Spinal cord (tissue), 10 donors: ENCODE results near the gene TRAPPC12. TPM values are rescaled to one million over a fixed set of nuclear protein-coding genes. Genes with fewer than 3 reads are reported as not detected.
"Not testable (repeated sequence)": the region's sequence is repeated elsewhere in the genome, so short reads cannot be mapped to it uniquely, and the experiment has no call there.

Experiments used
- DNase-seq, 6 donors: peaks; one replicate each; pipeline versions ENCODE4 v3.0.0 to v3.0.0-alpha.2; 2013 to 2015; ENCODE audit warnings: low spot score in 6 of 6, low read depth in 4 of 6
- H3K27ac ChIP-seq: one replicate; pipeline ENCODE4 v1.5.1; 2013; ENCODE audit warnings: low read depth, low read length, control low read depth
- H3K27me3 ChIP-seq: one replicate; pipeline ENCODE4 v1.6.1; 2013; ENCODE audit warnings: low read length; ENCODE audit not compliant: control insufficient read depth, insufficient read depth
- H3K36me3 ChIP-seq: one replicate; pipeline ENCODE4 v1.6.1; 2013; ENCODE audit warnings: low read length; ENCODE audit not compliant: control insufficient read depth, insufficient read depth
- H3K4me1 ChIP-seq: one replicate; pipeline ENCODE4 v1.6.1; 2013; ENCODE audit warnings: low read length; ENCODE audit not compliant: control insufficient read depth, insufficient read depth
- H3K4me3 ChIP-seq: one replicate; pipeline ENCODE4 v1.5.1; 2013; ENCODE audit warnings: low read depth, low read length, control low read depth
- H3K9me3 ChIP-seq: one replicate; pipeline ENCODE4 v1.6.1; 2013; ENCODE audit warnings: low read length; ENCODE audit not compliant: control insufficient read depth, insufficient read depth
- WGBS: methylation state at CpG from one replicate; pipeline ENCODE4 v1.1.5; 2013; ENCODE audit warnings: missing lambda C conversion rate; ENCODE audit not compliant: insufficient coverage; 5-methylcytosine and 5-hydroxymethylcytosine counted together
- polyA plus RNA-seq, 2 donors: library from polyadenylated mRNA; unstranded; fragments of 120-200 nt; gene quantifications; one replicate each; pipeline ENCODE4 v1.2.1, GENCODE V29; 2013; ENCODE audit not compliant: insufficient read length in 2 of 2
- total RNA-seq, 2 donors: library from RNA; depleted of rRNA in 1 of 2; stranded (reverse); fragments of 120-200 nt in 1 of 2; fragments of >200 nt in 1 of 2; gene quantifications; one replicate each; pipeline versions ENCODE4 v1.2.3 to v1.2.4, GENCODE V29; 2013 to 2014
- donor health status: healthy.

The TRAPPC12 gene
- total and polyA plus RNA-seq, 4 donors, result 56.3 to 139 (median 97.7) TPM

DNA sequence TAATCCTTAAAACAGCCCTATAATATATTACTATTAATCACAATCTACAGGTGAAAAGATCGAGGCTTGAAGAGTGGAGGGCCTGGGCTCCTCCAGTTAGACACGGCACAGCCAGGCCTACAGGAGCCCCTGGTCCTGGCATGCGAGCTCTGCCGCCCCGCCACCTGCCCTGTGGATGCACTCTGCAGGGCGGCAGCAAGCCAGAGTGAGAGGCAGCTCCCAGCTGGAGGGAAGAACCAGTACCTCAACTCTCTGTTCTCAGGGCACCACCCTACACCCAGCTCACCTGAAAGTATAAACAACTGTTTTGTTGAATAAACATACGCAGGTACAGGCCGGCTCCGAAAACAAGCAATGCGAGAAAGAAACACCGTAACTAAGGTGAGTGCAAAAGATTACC is 36.5 kb upstream of the TRAPPC12 start:
- DNase-seq, result no peak
- Histone ChIP-seq H3K9me3 (no peaks in the 10 kb centered on the region), H3K27me3 (no peaks in the 10 kb centered on the region), H3K27ac (no peak overlapping the region), H3K4me3 (no peak overlapping the region), H3K36me3 (peaks cover 19% of the 10 kb centered on the region), H3K4me1 (peaks cover 3% of the 10 kb centered on the region)
- 90% methylated on average over 8 of the region's 11 CpGs for WGBS

DNA sequence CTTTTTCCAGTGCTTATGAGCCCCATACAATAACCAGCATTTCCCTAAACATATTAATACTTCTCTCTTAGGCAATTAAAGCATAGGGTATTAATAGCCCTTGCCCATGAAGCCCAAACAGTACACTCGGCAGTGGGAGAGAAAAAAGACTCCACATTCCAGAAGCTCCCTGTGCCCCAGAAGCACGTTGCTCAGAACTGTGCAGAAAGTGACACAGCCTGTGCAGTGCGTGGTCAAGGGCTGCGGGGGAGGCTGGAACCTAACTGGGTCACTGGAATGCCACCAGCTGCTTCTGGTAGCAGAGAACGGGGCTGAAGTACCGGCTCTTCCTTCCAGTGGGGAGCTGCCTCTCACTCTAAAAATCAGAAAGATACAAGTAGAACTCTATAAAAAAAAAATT is 34.6 kb upstream of the TRAPPC12 start:
- H3K27ac ChIP-seq, result no peak overlapping the region
- H3K9me3 ChIP-seq, result no peaks in the 10 kb centered on the region
- no peaks in the 10 kb centered on the region for H3K27me3 ChIP-seq
- no peak for DNase-seq
- H3K36me3 ChIP-seq, result peaks cover 22% of the 10 kb centered on the region
- peaks cover 19% of the 10 kb centered on the region for H3K4me1 ChIP-seq
- WGBS, result 92% methylated on average over 3 of the region's 6 CpGs
- H3K4me3 ChIP-seq, result no peak overlapping the region

DNA sequence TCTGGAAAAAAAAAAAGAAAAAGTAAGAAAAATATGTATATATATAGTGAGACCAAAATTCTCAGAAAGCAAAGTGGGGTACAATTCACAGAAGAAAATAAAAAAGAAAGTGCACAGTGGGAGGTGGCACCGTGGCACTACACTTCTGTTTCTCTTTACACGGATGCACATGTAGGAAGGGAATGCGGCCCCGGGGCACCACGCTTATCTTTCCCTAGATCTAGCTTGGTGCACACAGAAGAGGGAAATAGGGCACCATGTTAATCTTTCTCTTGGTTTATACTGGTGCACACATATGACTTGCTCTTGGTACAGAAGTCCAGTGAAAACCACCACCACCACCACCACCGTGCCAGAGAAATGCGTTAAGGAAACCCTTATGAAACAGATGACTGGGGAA is 33.9 kb upstream of the TRAPPC12 start:
- DNase-seq, result no peak
- Histone ChIP-seq H3K9me3 (no peaks in the 10 kb centered on the region), H3K36me3 (peaks cover 19% of the 10 kb centered on the region), H3K27me3 (no peaks in the 10 kb centered on the region), H3K4me1 (peaks cover 19% of the 10 kb centered on the region), H3K4me3 (no peak overlapping the region), H3K27ac (no peak overlapping the region)
- WGBS, result 91% methylated on average over 7 of the region's 7 CpGs

DNA sequence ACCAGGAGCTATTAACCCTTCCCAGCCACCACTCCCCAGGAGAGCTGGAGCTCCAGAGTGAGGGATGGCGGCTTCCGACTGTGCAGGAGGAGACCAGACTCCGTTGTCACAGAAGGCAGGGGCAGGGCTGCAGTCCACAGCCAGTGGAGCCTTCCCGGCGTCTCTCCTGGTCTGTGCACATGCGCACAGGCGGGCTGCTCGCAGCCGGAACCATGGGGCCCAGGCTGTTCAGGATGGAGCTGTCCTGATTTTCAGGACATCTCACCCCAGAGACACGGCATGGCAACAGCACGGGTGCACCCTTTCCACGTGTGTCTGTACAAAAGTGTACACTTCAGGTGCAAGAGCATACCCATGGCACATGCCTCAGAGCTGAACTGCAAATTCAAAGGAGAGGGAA is 30.7 kb upstream of the TRAPPC12 start:
- WGBS, result 76% methylated on average over 12 of the region's 12 CpGs
- Histone ChIP-seq H3K4me3 (no peak overlapping the region), H3K27me3 (no peaks in the 10 kb centered on the region), H3K4me1 (peaks cover 19% of the 10 kb centered on the region), H3K36me3 (peaks cover 9% of the 10 kb centered on the region), H3K27ac (peak overlapping the region; percentile 35), H3K9me3 (no peaks in the 10 kb centered on the region)
- DNase-seq, result peak in 3 of 6 donors; percentile 2 to 44 (median 10)

DNA sequence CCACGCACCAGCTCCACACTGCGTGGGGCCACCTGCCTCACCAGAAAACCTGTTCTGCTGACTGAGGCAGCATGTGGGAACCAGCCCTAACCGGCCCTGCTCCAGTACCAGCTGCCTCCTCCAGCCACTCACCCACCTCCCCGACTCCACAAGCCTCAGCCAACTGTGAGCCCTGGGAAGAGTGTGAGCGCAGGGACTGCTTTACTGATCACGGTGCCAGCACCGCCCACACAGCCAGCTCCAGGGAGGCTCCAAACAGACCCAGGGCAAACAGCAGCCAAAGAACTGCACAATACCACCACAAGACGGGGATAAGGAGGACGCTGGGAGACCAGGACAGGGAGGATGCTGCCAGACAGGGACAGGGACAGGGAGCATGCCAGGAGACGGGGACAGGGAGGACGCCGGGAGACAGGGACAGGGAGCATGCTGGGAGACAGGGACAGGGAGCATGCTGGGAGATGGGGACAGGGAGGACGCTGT is 30.2 kb upstream of the TRAPPC12 start:
- no peak overlapping the region for H3K4me3 ChIP-seq
- no peaks in the 10 kb centered on the region for H3K9me3 ChIP-seq
- peak overlapping the region; percentile 35 for H3K27ac ChIP-seq
- H3K27me3 ChIP-seq, result no peaks in the 10 kb centered on the region
- H3K36me3 ChIP-seq, result peaks cover 9% of the 10 kb centered on the region
- H3K4me1 ChIP-seq, result peaks cover 19% of the 10 kb centered on the region
- DNase-seq, result peak in 5 of 6 donors; percentile 10 to 76 (median 27)
- 38% methylated on average over 13 of the region's 13 CpGs for WGBS

DNA sequence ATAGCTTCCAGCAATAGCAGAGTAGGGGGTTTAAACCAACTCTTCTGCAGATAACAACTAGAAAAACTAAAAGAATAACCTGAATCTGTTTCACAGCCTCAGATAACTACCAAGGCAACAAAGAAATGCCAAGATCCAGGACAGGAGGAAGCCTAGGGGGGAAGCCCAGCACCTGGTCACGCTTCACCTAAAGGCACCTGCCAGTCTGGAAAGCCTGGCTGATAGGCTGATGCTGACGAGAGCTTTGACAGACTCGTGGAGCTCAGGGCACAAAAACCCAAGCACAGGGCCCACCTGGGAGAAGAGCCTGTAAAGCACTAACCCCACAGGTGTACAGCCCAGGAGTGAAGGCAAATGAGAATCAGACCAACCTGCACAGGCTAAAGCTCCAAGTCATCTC is 24.5 kb upstream of the TRAPPC12 start:
- 95% methylated on average over 3 of the region's 3 CpGs for WGBS
- DNase-seq, result no peak
- no peaks in the 10 kb centered on the region for H3K9me3 ChIP-seq
- no peaks in the 10 kb centered on the region for H3K4me1 ChIP-seq
- H3K27me3 ChIP-seq, result no peaks in the 10 kb centered on the region
- no peak overlapping the region for H3K4me3 ChIP-seq
- H3K27ac ChIP-seq, result no peak overlapping the region
- no peaks in the 10 kb centered on the region for H3K36me3 ChIP-seq

DNA sequence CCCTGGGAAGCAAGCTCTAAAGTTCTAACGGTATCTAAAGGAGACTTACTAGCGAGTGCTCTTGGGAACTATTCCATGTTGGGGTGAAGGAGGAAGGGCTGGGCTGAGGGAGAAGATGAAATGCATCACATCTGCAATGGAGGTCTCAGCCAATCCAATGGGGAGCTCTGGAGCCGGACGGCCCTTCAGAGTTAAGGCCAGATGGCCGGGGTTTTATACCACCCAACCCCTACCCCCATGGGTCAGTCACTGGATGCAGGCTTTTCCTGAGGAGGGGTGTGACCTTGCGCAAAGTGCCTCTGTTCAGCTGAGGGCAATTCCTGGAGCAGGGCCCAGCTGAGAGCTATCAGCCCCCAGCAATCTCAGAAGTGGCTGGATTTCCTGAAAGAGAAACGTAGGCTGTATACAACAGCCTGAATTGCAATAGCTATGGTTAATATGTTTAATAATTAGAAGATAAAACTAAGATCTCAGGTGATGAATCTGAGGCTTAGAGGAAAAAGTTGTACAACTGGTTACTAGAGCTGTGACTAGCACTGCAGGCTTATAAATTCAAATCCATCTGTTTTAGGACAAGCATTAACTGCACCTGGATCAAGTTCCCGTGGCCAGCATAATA is 23.4 kb upstream of the TRAPPC12 start:
- Histone ChIP-seq H3K4me3 (no peak overlapping the region), H3K36me3 (no peaks in the 10 kb centered on the region), H3K27ac (no peak overlapping the region), H3K4me1 (no peaks in the 10 kb centered on the region), H3K27me3 (no peaks in the 10 kb centered on the region), H3K9me3 (no peaks in the 10 kb centered on the region)
- WGBS, result 95% methylated on average over 4 of the region's 8 CpGs
- no peak for DNase-seq

DNA sequence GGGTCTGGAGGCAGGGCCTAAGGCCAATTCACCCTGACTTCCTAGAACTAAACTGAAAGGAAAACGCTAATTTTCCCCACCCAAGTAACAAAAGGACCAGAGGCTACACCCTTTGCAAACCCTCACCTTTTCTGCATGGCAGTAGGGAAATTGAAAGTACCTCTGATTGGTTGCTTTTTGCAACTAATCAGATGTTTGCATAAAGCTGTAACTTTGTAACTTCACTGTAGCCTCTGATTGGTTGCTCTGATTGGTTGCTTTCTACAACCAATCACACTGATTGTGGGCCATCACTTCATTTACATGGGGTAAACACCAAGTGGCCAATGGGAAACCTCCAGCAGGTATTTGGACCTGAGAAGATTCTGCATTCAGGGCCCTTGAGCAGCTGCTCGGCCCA is 22.7 kb upstream of the TRAPPC12 start:
- DNase-seq, result no peak
- no peak overlapping the region for H3K27ac ChIP-seq
- H3K4me3 ChIP-seq, result no peak overlapping the region
- WGBS, result no CpG with 5 or more reads among the region's 2 CpGs
- no peaks in the 10 kb centered on the region for H3K4me1 ChIP-seq
- H3K36me3 ChIP-seq, result no peaks in the 10 kb centered on the region
- no peaks in the 10 kb centered on the region for H3K9me3 ChIP-seq
- no peaks in the 10 kb centered on the region for H3K27me3 ChIP-seq

DNA sequence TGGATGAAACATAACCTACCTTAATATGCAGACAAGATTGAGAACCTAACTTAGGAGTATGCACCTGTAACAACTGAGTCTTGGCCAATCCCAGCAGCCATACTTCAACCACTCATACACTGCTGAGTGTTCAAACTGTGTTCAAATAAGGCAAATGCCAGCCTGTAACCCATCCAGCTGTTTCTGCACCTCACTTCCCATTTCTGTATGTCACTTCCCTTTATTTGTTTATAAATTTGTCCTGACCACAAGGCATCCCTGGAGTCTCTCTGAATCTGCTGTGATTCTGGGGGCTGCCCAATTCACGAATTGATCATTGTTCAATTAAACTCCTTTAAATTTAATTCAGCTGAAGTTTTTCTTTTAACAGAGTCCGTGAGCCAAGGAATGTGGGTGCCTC is 22.0 kb upstream of the TRAPPC12 start:
- not testable (repeated sequence) for H3K27ac ChIP-seq
- WGBS, result 100% methylated on average over 1 of the region's 2 CpGs

DNA sequence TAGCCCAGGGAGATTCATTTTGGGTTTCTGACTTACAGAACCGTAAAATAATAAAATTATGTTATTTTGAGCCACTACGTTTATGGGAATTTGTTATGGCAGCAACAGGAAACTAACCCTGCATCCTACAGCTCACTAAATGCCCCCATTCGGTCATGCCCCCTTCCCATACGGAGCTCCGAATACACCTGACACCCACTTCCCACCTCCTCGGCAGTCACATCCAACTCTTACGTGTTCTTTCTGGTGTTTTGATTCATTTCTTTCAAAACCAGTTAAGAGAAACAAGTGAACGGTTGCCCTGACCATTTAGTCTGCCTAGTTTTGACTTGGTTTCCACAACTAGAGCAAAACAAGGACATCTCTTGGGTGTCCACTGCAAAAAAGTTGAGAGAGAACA is 21.6 kb upstream of the TRAPPC12 start:
- no peaks in the 10 kb centered on the region for H3K4me1 ChIP-seq
- no peak overlapping the region for H3K27ac ChIP-seq
- DNase-seq, result no peak
- no peaks in the 10 kb centered on the region for H3K27me3 ChIP-seq
- 99% methylated on average over 7 of the region's 8 CpGs for WGBS
- no peak overlapping the region for H3K4me3 ChIP-seq
- no peaks in the 10 kb centered on the region for H3K36me3 ChIP-seq
- no peaks in the 10 kb centered on the region for H3K9me3 ChIP-seq

More for the DNA sequence above, 22.0 kb upstream of the TRAPPC12 start:
- DNase-seq, H3K4me3 ChIP-seq, H3K36me3 ChIP-seq, H3K4me1 ChIP-seq, H3K27me3 ChIP-seq, H3K9me3 ChIP-seq: not testable (repeated sequence)
